ENCODE results near the gene MDH2. TPM values are rescaled to one million over a fixed set of nuclear protein-coding genes. Genes with fewer than 3 reads are reported as not detected.
"Not testable (repeated sequence)": the region's sequence is repeated elsewhere in the genome, so short reads cannot be mapped to it uniquely, and the experiment has no call there.

The MDH2 gene
- total and polyA plus RNA-seq, 2 experiments from 2014 or later = 150 to 180 TPM

GRCh38 chr7:76018520-76018919 lies 29.4 kb upstream of the MDH2 start:
- H3K4me3 ChIP-seq; DNase-seq (ENCODE audit: low spot score); H2AFZ ChIP-seq; H3F3A ChIP-seq (replicated peaks; ENCODE audit: low read depth); H3K4me2 ChIP-seq; H3K27me3 Mint-ChIP-seq (ENCODE audit: insufficient read depth, low read depth, poor library complexity); ATAC-seq; H3K9me3 Mint-ChIP-seq; H3K27ac Mint-ChIP-seq; H3K27ac ChIP-seq (ENCODE audit: low read depth); H4K20me1 ChIP-seq (replicated peaks; ENCODE audit: insufficient read depth); H3K4me1 ChIP-seq (ENCODE audit: insufficient read depth); H3K4me3 Mint-ChIP-seq; H3K79me2 ChIP-seq (replicated peaks; ENCODE audit: insufficient read depth); H3K9me2 ChIP-seq (ENCODE audit: insufficient read depth); H3K36me3 ChIP-seq (ENCODE audit: insufficient read depth); H3K27me3 ChIP-seq (ENCODE audit: insufficient read depth); H3K4me1 Mint-ChIP-seq: not testable (repeated sequence)
- peaks cover 41% of the 10 kb centered on the region for H3K36me3 Mint-ChIP-seq (ENCODE audit: low read depth)

DNA sequence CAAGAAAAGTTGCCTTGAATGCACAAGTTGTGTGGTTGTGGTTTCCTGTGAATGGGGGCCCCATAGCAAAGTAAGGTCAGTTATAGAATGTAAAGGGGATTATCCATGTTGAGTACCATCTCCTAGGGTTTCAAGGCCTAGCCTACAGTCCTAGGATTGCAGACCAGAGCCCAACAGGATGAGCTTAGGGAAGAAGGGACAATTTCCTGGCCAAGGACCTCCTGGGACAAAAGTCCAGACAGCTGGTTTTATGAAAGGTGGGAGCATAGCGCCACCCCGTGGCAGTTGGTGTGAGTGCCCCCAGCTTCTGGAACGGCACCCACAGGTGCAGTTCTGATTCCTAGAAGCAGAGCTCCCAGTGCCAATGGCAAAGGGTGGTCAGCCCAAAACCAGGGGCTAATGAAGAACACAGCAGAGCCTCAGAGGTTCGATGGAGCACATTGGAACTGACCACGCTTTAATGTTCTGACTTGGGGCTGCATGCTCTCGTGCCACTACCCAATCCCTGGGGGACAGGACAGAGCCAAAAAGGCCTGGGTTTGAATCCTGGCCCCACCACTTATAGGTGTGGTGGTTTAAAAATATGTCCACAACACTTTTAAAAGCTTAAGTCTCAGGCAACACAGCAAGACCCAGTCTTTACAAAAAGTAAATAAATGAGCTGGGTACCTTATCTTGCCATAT lies 27.7 kb upstream of the MDH2 start:
- Histone ChIP-seq H3K4me2 (no peak overlapping the region), H3F3A (replicated peaks; ENCODE audit: low read depth) (no peaks in the 10 kb centered on the region), H3K27me3 (ENCODE audit: insufficient read depth) (no peaks in the 10 kb centered on the region), H3K79me2 (replicated peaks; ENCODE audit: insufficient read depth) (no peaks in the 10 kb centered on the region; the same call in 1 of the 2 replicates), H3K9me2 (ENCODE audit: insufficient read depth) (no peaks in the 10 kb centered on the region), H3K36me3 (ENCODE audit: insufficient read depth) (no peaks in the 10 kb centered on the region), H3K4me3 (no peak overlapping the region), H3K4me1 (ENCODE audit: insufficient read depth) (no peaks in the 10 kb centered on the region), H2AFZ (no peak overlapping the region), H3K27ac (ENCODE audit: low read depth) (no peak overlapping the region), H4K20me1 (replicated peaks; ENCODE audit: insufficient read depth) (no peaks in the 10 kb centered on the region; the same call in 1 of the 2 replicates)
- H3K27ac Mint-ChIP-seq = 0 out of 2 replicates have a peak overlapping the region, but pooled peaks have one; percentile 67
- no peak overlapping the region for H3K4me3 Mint-ChIP-seq
- peaks cover 3% of the 10 kb centered on the region for H3K27me3 Mint-ChIP-seq (ENCODE audit: insufficient read depth, low read depth, poor library complexity)
- no peak for TF ChIP-seq NANOG (IDR thresholded peaks at IDR 0.05; ENCODE audit: borderline replicate concordance)
- TF ChIP-seq REST (IDR thresholded peaks at IDR 0.05; ENCODE audit: unreplicated experiment) = no peak
- TF ChIP-seq, protein P1, sequence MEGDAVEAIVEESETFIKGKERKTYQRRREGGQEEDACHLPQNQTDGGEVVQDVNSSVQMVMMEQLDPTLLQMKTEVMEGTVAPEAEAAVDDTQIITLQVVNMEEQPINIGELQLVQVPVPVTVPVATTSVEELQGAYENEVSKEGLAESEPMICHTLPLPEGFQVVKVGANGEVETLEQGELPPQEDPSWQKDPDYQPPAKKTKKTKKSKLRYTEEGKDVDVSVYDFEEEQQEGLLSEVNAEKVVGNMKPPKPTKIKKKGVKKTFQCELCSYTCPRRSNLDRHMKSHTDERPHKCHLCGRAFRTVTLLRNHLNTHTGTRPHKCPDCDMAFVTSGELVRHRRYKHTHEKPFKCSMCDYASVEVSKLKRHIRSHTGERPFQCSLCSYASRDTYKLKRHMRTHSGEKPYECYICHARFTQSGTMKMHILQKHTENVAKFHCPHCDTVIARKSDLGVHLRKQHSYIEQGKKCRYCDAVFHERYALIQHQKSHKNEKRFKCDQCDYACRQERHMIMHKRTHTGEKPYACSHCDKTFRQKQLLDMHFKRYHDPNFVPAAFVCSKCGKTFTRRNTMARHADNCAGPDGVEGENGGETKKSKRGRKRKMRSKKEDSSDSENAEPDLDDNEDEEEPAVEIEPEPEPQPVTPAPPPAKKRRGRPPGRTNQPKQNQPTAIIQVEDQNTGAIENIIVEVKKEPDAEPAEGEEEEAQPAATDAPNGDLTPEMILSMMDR (conservative IDR thresholded peaks at IDR 0.05; ENCODE audit: low read depth in 2 of 2) = peak; percentile 88 to 97
- no peak for TF ChIP-seq EZH2phosphoT487 (IDR thresholded peaks at IDR 0.05; ENCODE audit: unreplicated experiment)
- H3K9me3 Mint-ChIP-seq = no peaks in the 10 kb centered on the region; the same call in 2 of the 3 replicates
- H3K4me1 Mint-ChIP-seq = peaks cover 3% of the 10 kb centered on the region; the same call in 1 of the 3 replicates
- DNase-seq (ENCODE audit: low spot score) (peak; percentile 84), ATAC-seq (peak; percentile 90)
- H3K36me3 Mint-ChIP-seq (ENCODE audit: low read depth) = peaks cover 40% of the 10 kb centered on the region
